ENCODE data around the gene TBCD. TPM values are rescaled to one million over a fixed set of nuclear protein-coding genes. Genes with fewer than 3 reads are reported as not detected.

The TBCD gene
- polyA plus RNA-seq, 1 donor from 2014 or later: 67.2 TPM

- Histone ChIP-seq H3K36me3 (ENCODE audit: insufficient read depth, low read length) (no peaks in the 10 kb centered on the region), H2AFZ (ENCODE audit: low read depth, low read length) (no peak overlapping the region), H4K20me1 (ENCODE audit: insufficient read depth) (no peaks in the 10 kb centered on the region), H3K9me3 (ENCODE audit: low read length) (no peaks in the 10 kb centered on the region), H3K27me3 (ENCODE audit: insufficient read depth, low read depth, low read length) (no peaks in the 10 kb centered on the region), H3K4me3 (ENCODE audit: low read length) (no peak overlapping the region), H3K27ac (ENCODE audit: low read length) (no peak overlapping the region), H3K9ac (ENCODE audit: low read length) (no peak overlapping the region), H3F3A (ENCODE audit: insufficient read depth, low read length, poor library complexity, severe bottlenecking) (no peaks in the 10 kb centered on the region), H3K9me2 (ENCODE audit: insufficient read depth, low read length) (no peaks in the 10 kb centered on the region), H3K4me2 (ENCODE audit: low read length) (no peak overlapping the region), H3K79me2 (replicated peaks; ENCODE audit: insufficient read depth, low read length) (no peaks in the 10 kb centered on the region)
- TF ChIP-seq TAF1 (IDR thresholded peaks at IDR 0.05; ENCODE audit: low read depth) (no peak), SMC3 (conservative IDR thresholded peaks at IDR 0.05; ENCODE audit: poor library complexity) (no peak), EZH2 (IDR thresholded peaks at IDR 0.05; ENCODE audit: borderline replicate concordance, insufficient read depth, low read length, poor library complexity, severe bottlenecking) (no peak), MXI1 (conservative IDR thresholded peaks at IDR 0.05; ENCODE audit: poor library complexity, severe bottlenecking) (no peak), CTCF (IDR thresholded peaks at IDR 0.05; ENCODE audit: poor library complexity, severe bottlenecking) (no peak), POLR2AphosphoS5 (IDR thresholded peaks at IDR 0.05) (no peak)
Measured at GRCh38 chr17:82830249-82830661, 78.4 kb downstream of the TBCD start.

DNA sequence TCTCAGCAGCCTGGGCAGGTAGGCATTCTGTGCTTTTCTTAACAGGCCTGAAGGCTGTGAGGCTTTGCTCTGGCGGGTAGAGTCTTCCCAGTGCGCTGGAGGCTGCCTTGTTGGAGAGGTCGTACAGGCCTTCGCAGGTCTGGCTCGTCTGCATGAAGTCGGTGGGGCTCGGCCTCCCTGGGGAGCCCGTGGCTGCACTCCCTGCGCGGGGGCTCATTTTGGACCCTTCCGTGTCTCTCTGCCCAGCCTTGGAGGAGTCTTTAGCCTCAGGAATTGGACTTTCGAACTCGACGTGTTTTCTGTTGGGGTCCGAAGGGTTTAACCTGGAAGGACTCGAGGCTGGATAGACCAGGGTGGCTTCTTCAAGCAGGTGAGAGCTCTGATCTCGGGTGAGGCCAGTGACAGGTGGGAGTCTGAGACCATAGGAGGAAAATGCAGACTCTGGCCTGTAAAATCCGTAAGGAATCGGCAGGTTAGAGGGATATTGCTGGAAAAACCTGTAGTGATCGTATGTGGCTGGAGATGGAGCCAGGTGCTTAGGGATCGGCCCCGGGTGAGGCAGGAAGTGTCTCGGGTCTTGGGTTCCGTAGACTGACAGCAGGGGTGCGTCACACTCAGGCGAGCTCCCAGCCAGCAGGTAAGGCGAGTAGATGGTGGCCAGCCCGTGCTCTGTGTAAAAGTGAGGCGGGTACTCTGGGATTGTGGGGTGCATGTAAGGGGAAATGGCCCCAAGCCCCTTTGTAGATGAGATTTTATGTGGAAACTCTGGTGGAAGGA lies 79.4 kb downstream of the TBCD start:
- Histone ChIP-seq H3K27ac (ENCODE audit: low read length) (no peak overlapping the region), H3K36me3 (ENCODE audit: insufficient read depth, low read length) (no peaks in the 10 kb centered on the region), H3K9me2 (ENCODE audit: insufficient read depth, low read length) (no peaks in the 10 kb centered on the region), H3K9me3 (ENCODE audit: low read length) (no peaks in the 10 kb centered on the region), H3K27me3 (ENCODE audit: insufficient read depth, low read depth, low read length) (no peaks in the 10 kb centered on the region), H4K20me1 (ENCODE audit: insufficient read depth) (no peaks in the 10 kb centered on the region), H3F3A (ENCODE audit: insufficient read depth, low read length, poor library complexity, severe bottlenecking) (no peaks in the 10 kb centered on the region), H3K79me2 (replicated peaks; ENCODE audit: insufficient read depth, low read length) (no peaks in the 10 kb centered on the region), H3K4me3 (ENCODE audit: low read length) (no peak overlapping the region), H3K9ac (ENCODE audit: low read length) (no peak overlapping the region), H3K4me2 (ENCODE audit: low read length) (no peak overlapping the region), H2AFZ (ENCODE audit: low read depth, low read length) (no peak overlapping the region)
- no peak for TF ChIP-seq MXI1 (conservative IDR thresholded peaks at IDR 0.05; ENCODE audit: poor library complexity, severe bottlenecking)
- no peak for TF ChIP-seq CTCF (IDR thresholded peaks at IDR 0.05; ENCODE audit: poor library complexity, severe bottlenecking)
- TF ChIP-seq EZH2 (IDR thresholded peaks at IDR 0.05; ENCODE audit: borderline replicate concordance, insufficient read depth, low read length, poor library complexity, severe bottlenecking): no peak
- TF ChIP-seq, protein P1, sequence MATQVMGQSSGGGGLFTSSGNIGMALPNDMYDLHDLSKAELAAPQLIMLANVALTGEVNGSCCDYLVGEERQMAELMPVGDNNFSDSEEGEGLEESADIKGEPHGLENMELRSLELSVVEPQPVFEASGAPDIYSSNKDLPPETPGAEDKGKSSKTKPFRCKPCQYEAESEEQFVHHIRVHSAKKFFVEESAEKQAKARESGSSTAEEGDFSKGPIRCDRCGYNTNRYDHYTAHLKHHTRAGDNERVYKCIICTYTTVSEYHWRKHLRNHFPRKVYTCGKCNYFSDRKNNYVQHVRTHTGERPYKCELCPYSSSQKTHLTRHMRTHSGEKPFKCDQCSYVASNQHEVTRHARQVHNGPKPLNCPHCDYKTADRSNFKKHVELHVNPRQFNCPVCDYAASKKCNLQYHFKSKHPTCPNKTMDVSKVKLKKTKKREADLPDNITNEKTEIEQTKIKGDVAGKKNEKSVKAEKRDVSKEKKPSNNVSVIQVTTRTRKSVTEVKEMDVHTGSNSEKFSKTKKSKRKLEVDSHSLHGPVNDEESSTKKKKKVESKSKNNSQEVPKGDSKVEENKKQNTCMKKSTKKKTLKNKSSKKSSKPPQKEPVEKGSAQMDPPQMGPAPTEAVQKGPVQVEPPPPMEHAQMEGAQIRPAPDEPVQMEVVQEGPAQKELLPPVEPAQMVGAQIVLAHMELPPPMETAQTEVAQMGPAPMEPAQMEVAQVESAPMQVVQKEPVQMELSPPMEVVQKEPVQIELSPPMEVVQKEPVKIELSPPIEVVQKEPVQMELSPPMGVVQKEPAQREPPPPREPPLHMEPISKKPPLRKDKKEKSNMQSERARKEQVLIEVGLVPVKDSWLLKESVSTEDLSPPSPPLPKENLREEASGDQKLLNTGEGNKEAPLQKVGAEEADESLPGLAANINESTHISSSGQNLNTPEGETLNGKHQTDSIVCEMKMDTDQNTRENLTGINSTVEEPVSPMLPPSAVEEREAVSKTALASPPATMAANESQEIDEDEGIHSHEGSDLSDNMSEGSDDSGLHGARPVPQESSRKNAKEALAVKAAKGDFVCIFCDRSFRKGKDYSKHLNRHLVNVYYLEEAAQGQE (IDR thresholded peaks at IDR 0.05; ENCODE audit: borderline replicate concordance): no peak
- no peak for TF ChIP-seq EP300 (conservative IDR thresholded peaks at IDR 0.05; ENCODE audit: poor library complexity, severe bottlenecking)
- TF ChIP-seq RAD21 (conservative IDR thresholded peaks at IDR 0.05): no peak
- TF ChIP-seq SMC3 (conservative IDR thresholded peaks at IDR 0.05; ENCODE audit: poor library complexity): no peak
- no peak for TF ChIP-seq POLR2AphosphoS5 (IDR thresholded peaks at IDR 0.05)
- no peak for TF ChIP-seq TAF1 (IDR thresholded peaks at IDR 0.05; ENCODE audit: low read depth)

All from neural cell (in vitro differentiated cells).